HCT116 (cell line): ENCODE results near the gene IL15RA. TPM values are rescaled to one million over a fixed set of nuclear protein-coding genes. Genes with fewer than 3 reads are reported as not detected.

Experiments
- ATAC-seq: fragments of 200-7000 bp; cut with Tn5 transposase; 2 replicates; pipeline ENCODE4 v1.9.1; 2020; ENCODE audit warnings: mild to moderate bottlenecking, moderate library complexity
- BruUV-seq: library from RNA; stranded (reverse); fragments of 400-500 nt; replicated peaks from 2 replicates; lab custom pipeline; 2021; lab: Mats Ljungman, UMichigan
- CTCF ChIA-PET: fragments of 300-600 bp; sonication (Branson Sonifier 250); formaldehyde crosslinking; loops from one replicate; lab custom pipeline; 2021; ENCODE audit warnings: antibody characterized with exemption; lab: Charles Lee
- POLR2A ChIA-PET: fragments of 300-600, 350-600 bp; sonication (Branson Sonifier 250); formaldehyde crosslinking; loops from one replicate; lab custom pipeline; 2021; ENCODE audit warnings: antibody characterized with exemption; lab: Charles Lee
- RAD21 ChIA-PET, 2 experiments: fragments of 300-600 bp; sonication (Branson Sonifier 250); formaldehyde crosslinking; loops; one replicate each; lab custom pipeline; 2023; ENCODE audit warnings: low total read pairs in 2 of 2; ENCODE audit not compliant: uncharacterized antibody in 2 of 2, unreplicated experiment in 2 of 2, low non-redundant PET in 1 of 2; lab: Charles Lee
- DNase-seq: peaks from one replicate; pipeline ENCODE4 v3.0.0-alpha.2; 2010; ENCODE audit warnings: low read depth, low spot score
- H2AFZ ChIP-seq: fragments of 200-600 bp; shearing (Covaris generic), sonication (generic); 2 replicates; pipeline ENCODE4 v1.6.1; 2017; ENCODE audit warnings: low read depth, mixed run types, mixed read lengths, antibody characterized with exemption, low read length; ENCODE audit not compliant: poor library complexity, severe bottlenecking
- H3K27ac ChIP-seq: 2 replicates; pipeline ENCODE4 v1.5.1; 2012; ENCODE audit warnings: low read depth, low read length
- H3K27me3 ChIP-seq: fragments of 200-600 bp; sonication (generic); 2 replicates; pipeline ENCODE4 v1.6.1; 2016; ENCODE audit warnings: mixed run types, low read length, mixed read lengths; ENCODE audit not compliant: insufficient read depth
- H3K36me3 ChIP-seq, 2 experiments: fragments of 200-500 bp in 1 of 2; fragments of 200-600 bp in 1 of 2; sonication (Bioruptor generic) in 1 of 2; sonication (generic) in 1 of 2; 2 replicates each; pipeline versions ENCODE4 v1.5.1 to v1.6.1; 2014 to 2016; ENCODE audit warnings: low read length in 2 of 2, inconsistent platforms in 1 of 2, mixed read lengths in 1 of 2, mixed run types in 1 of 2; ENCODE audit not compliant: insufficient read depth in 2 of 2, control insufficient read depth in 1 of 2
- H3K4me1 ChIP-seq, 2 experiments: fragments of 200-600 bp in 1 of 2; sonication (generic) in 1 of 2; 2 replicates each; pipeline versions ENCODE4 v1.5.1 to v1.6.1; 2012 to 2017; ENCODE audit warnings: low read length in 2 of 2, inconsistent platforms in 1 of 2, mild to moderate bottlenecking in 1 of 2, mixed read lengths in 1 of 2, mixed run types in 1 of 2, moderate library complexity in 1 of 2; ENCODE audit not compliant: insufficient read depth in 2 of 2, control insufficient read depth in 1 of 2
- H3K4me2 ChIP-seq: fragments of 200-600 bp; sonication (generic); 2 replicates; pipeline ENCODE4 v1.6.1; 2017; ENCODE audit warnings: mixed run types, low read length, mixed read lengths
- H3K4me3 ChIP-seq, 2 experiments: fragments of 200-600 bp in 1 of 2; sonication (generic) in 1 of 2; replicated peaks in 1 of 2; 2 replicates each; pipeline ENCODE4 v1.5.1; 2011 to 2016; ENCODE audit warnings: low read length in 2 of 2, control low read depth in 1 of 2, low read depth in 1 of 2, mild to moderate bottlenecking in 1 of 2, mixed read lengths in 1 of 2, mixed run types in 1 of 2
- H3K79me2 ChIP-seq: fragments of 200-600 bp; sonication (generic); 2 replicates; pipeline ENCODE4 v1.6.1; 2017; ENCODE audit warnings: mild to moderate bottlenecking, mixed run types, low read length, moderate library complexity, mixed read lengths; ENCODE audit not compliant: insufficient read depth
- H3K9ac ChIP-seq: fragments of 200-600 bp; sonication (generic); 2 replicates; pipeline ENCODE4 v1.6.1; 2016; ENCODE audit warnings: low read length, mixed read lengths
- H3K9me2 ChIP-seq: fragments of 200-600 bp; sonication (generic), shearing (Covaris generic); 2 replicates; pipeline ENCODE4 v1.6.1; 2017; ENCODE audit warnings: mixed run types, mild to moderate bottlenecking, moderate library complexity; ENCODE audit not compliant: insufficient read depth
- H3K9me3 ChIP-seq, 2 experiments: fragments of 200-500 bp in 1 of 2; fragments of 200-600 bp in 1 of 2; sonication (Bioruptor generic) in 1 of 2; sonication (generic) in 1 of 2; 2 replicates each; pipeline ENCODE4 v1.6.1; 2014 to 2017; ENCODE audit warnings: low read length in 2 of 2, mixed read lengths in 2 of 2, inconsistent platforms in 1 of 2, low read depth in 1 of 2, mild to moderate bottlenecking in 1 of 2, mixed run types in 1 of 2, moderate library complexity in 1 of 2; ENCODE audit not compliant: control insufficient read depth in 1 of 2, insufficient read depth in 1 of 2
- H4K20me1 ChIP-seq: fragments of 200-600 bp; sonication (generic), shearing (Covaris generic); 2 replicates; pipeline ENCODE4 v1.6.1; 2017; ENCODE audit warnings: mixed run types, mild to moderate bottlenecking, moderate library complexity; ENCODE audit not compliant: insufficient read depth
- CBX3 ChIP-seq: IDR thresholded peaks from 2 replicates; pipeline ENCODE4 v1.6.1; 2012; ENCODE audit warnings: low read depth
- CEBPB ChIP-seq: IDR thresholded peaks from 2 replicates; pipeline ENCODE4 v1.6.1; 2012; ENCODE audit warnings: low read depth
- ELF1 ChIP-seq: IDR thresholded peaks from 2 replicates; pipeline ENCODE4 v1.6.1; 2012; ENCODE audit warnings: low read depth, borderline replicate concordance
- EZH2phosphoT487 ChIP-seq: fragments of 200-600 bp; IDR thresholded peaks from 2 replicates; pipeline ENCODE4 v1.6.1; 2018; ENCODE audit warnings: antibody characterized with exemption, borderline replicate concordance
- JUND ChIP-seq: IDR thresholded peaks from 2 replicates; pipeline ENCODE4 v1.6.1; 2012
- POLR2A ChIP-seq: IDR thresholded peaks from 2 replicates; pipeline ENCODE4 v1.7.0; 2011; ENCODE audit warnings: borderline replicate concordance; ENCODE audit not compliant: insufficient read depth, insufficient read length; ENCODE audit errors: extremely low read depth
- SIN3A ChIP-seq: IDR thresholded peaks from 2 replicates; pipeline ENCODE4 v1.6.1; 2012; ENCODE audit warnings: low read depth
- SP1 ChIP-seq: IDR thresholded peaks from 2 replicates; pipeline ENCODE4 v1.6.1; 2012; ENCODE audit warnings: low read depth
- SRF ChIP-seq: IDR thresholded peaks from 2 replicates; pipeline ENCODE4 v1.6.1; 2012; ENCODE audit warnings: low read depth
- TCF7L2 ChIP-seq: IDR thresholded peaks from 2 replicates; pipeline ENCODE4 v1.7.0; 2011; ENCODE audit warnings: borderline replicate concordance, inconsistent platforms; ENCODE audit not compliant: insufficient read depth, insufficient read length; ENCODE audit errors: extremely low read depth
- YY1 ChIP-seq: IDR thresholded peaks from 2 replicates; pipeline ENCODE4 v1.6.1; 2011; ENCODE audit warnings: low read length, low read depth, moderate library complexity, mild to moderate bottlenecking; ENCODE audit not compliant: insufficient replicate concordance; ENCODE audit errors: extremely low read depth
- ZFX ChIP-seq: fragments of 450-650 bp; IDR thresholded peaks from 2 replicates; pipeline ENCODE4 v1.6.1; 2017
- ZNF274 ChIP-seq: fragments of 200-500 bp; sonication (Bioruptor generic); IDR thresholded peaks from 2 replicates; pipeline ENCODE4 v1.6.1; 2014; ENCODE audit warnings: mild to moderate bottlenecking, low read depth, low read length, inconsistent platforms
- intact Hi-C: fragments of 100-400 bp; cut with micrococcal nuclease; formaldehyde crosslinking; loops from 2 replicates; pipeline ENCODE4 v1.10.0; 2022
- total RNA-seq: library from RNA; stranded (reverse); gene quantifications from one replicate; pipeline ENCODE4 v1.2.1, GENCODE V29; 2021; ENCODE audit not compliant: unreplicated experiment
- TF ChIP-seq, protein P1 (sequence below): IDR thresholded peaks from 2 replicates; pipeline ENCODE4 v1.6.1; 2012
- TF ChIP-seq, protein P2 (sequence below), 3 experiments: fragments of 200-600 bp in 1 of 3; sonication (generic) in 1 of 3; IDR thresholded peaks in 2 of 3; conservative IDR thresholded peaks in 1 of 3; 2 replicates each; pipeline ENCODE4 v1.5.1; 2012 to 2017; ENCODE audit warnings: low read depth in 2 of 3, low read length in 2 of 3, antibody characterized with exemption in 1 of 3, borderline replicate concordance in 1 of 3, control low read depth in 1 of 3, mild to moderate bottlenecking in 1 of 3, mixed read lengths in 1 of 3, mixed run types in 1 of 3, moderate library complexity in 1 of 3; ENCODE audit not compliant: insufficient read depth in 1 of 3
- TF ChIP-seq, protein P3 (sequence below): IDR thresholded peaks from 2 replicates; pipeline ENCODE4 v1.6.1; 2012

IL15RA gene
- total RNA-seq, 1 experiment from 2014 or later: 10.5 TPM

- POLR2A ChIA-PET: no interaction called here
These were observed 73.8 kb downstream of the IL15RA start for GRCh38 chr10:5903563-5903962.

More at GRCh38 chr10:5903563-5903962, 73.8 kb downstream of the IL15RA start:
- no peak overlapping the region for H3K4me2 ChIP-seq
- H3K9me3 ChIP-seq: no peaks in the 10 kb centered on the region
- RAD21 ChIA-PET: no interaction called here
- intact Hi-C loops: no loop called here
- no peak for ATAC-seq
- DNase-seq: no peak
- H3K9me2 ChIP-seq: no peaks in the 10 kb centered on the region
- CTCF ChIA-PET: interaction anchor here (1.0 kb wide), 1 partner anchor 14 kb away, joined by 3 read pairs; the partner anchor contains the start of genes ANKRD16 and FBH1
- H4K20me1 ChIP-seq: no peaks in the 10 kb centered on the region
- H3K27me3 ChIP-seq: no peaks in the 10 kb centered on the region
- no peaks in the 10 kb centered on the region; a peak in 1 of 4 replicates for H3K36me3 ChIP-seq
- H3K4me3 ChIP-seq: no peak overlapping the region
- no peaks in the 10 kb centered on the region; the same call in 1 of the 2 replicates for H3K79me2 ChIP-seq
- no peak overlapping the region for H3K27ac ChIP-seq
- TF ChIP-seq, protein P1, sequence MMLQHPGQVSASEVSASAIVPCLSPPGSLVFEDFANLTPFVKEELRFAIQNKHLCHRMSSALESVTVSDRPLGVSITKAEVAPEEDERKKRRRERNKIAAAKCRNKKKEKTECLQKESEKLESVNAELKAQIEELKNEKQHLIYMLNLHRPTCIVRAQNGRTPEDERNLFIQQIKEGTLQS: no peak
- no peak for TF ChIP-seq JUND
- TF ChIP-seq, protein P2, sequence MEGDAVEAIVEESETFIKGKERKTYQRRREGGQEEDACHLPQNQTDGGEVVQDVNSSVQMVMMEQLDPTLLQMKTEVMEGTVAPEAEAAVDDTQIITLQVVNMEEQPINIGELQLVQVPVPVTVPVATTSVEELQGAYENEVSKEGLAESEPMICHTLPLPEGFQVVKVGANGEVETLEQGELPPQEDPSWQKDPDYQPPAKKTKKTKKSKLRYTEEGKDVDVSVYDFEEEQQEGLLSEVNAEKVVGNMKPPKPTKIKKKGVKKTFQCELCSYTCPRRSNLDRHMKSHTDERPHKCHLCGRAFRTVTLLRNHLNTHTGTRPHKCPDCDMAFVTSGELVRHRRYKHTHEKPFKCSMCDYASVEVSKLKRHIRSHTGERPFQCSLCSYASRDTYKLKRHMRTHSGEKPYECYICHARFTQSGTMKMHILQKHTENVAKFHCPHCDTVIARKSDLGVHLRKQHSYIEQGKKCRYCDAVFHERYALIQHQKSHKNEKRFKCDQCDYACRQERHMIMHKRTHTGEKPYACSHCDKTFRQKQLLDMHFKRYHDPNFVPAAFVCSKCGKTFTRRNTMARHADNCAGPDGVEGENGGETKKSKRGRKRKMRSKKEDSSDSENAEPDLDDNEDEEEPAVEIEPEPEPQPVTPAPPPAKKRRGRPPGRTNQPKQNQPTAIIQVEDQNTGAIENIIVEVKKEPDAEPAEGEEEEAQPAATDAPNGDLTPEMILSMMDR (IDR thresholded peaks at IDR 0.05 in 2 of 3, conservative IDR thresholded peaks at IDR 0.05 in 1 of 3; ENCODE audit: borderline replicate concordance in 1 of 3, insufficient read depth in 1 of 3, low read depth in 2 of 3, low read length in 2 of 3): no peak
- no peak for TF ChIP-seq CEBPB
- TF ChIP-seq EZH2phosphoT487: no peak
- TF ChIP-seq, protein P3, sequence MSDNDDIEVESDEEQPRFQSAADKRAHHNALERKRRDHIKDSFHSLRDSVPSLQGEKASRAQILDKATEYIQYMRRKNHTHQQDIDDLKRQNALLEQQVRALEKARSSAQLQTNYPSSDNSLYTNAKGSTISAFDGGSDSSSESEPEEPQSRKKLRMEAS: no peak
- no peak for TF ChIP-seq SIN3A
- no peak for TF ChIP-seq SP1
- no peak for TF ChIP-seq ELF1
- no peak for TF ChIP-seq TCF7L2
- TF ChIP-seq CBX3: no peak
- TF ChIP-seq POLR2A: no peak
- TF ChIP-seq ZNF274: no peak
- no peak for TF ChIP-seq YY1
- TF ChIP-seq ZFX: no peak
- no peak for TF ChIP-seq SRF
- H3K9ac ChIP-seq: no peak overlapping the region
- no TSS peak for BruUV-seq
- no peaks in the 10 kb centered on the region for H3K4me1 ChIP-seq
- H2AFZ ChIP-seq: no peak overlapping the region
